ENCODE measurements around the gene NTHL1. TPM values are rescaled to one million over a fixed set of nuclear protein-coding genes. Genes with fewer than 3 reads are reported as not detected.

Gene NTHL1
- total RNA-seq, 2 donors from 2014 or later: 7.7 to 13.4 TPM

GRCh38 chr16:2090481-2090776 is 42.8 kb upstream of the NTHL1 start:
- peaks cover 71% of the 10 kb centered on the region for H3K36me3 ChIP-seq
- no peak overlapping the region for H3K4me3 ChIP-seq
- no peak for TF ChIP-seq CTCF (IDR thresholded peaks at IDR 0.05)
- ATAC-seq (ENCODE audit: insufficient number of reproducible peaks, low FRiP score, low read depth) (no peak), DNase-seq (ENCODE audit: low spot score) (no peak)
- no peaks in the 10 kb centered on the region for H3K27me3 ChIP-seq (replicated peaks; ENCODE audit: insufficient read depth)
- H3K9me3 ChIP-seq: no peaks in the 10 kb centered on the region
- no peak overlapping the region for H3K27ac ChIP-seq
- no peaks in the 10 kb centered on the region for H3K4me1 ChIP-seq (ENCODE audit: control insufficient read depth in 1 of 2, low read depth in 2 of 2)

GRCh38 chr16:2089706-2090480 is 42.3 kb upstream of the NTHL1 start:
- Histone ChIP-seq H3K9me3 (no peaks in the 10 kb centered on the region), H3K4me1 (ENCODE audit: control insufficient read depth in 1 of 2, low read depth in 2 of 2) (no peaks in the 10 kb centered on the region), H3K36me3 (peaks cover 65% of the 10 kb centered on the region), H3K27ac (no peak overlapping the region), H3K4me3 (no peak overlapping the region), H3K27me3 (replicated peaks; ENCODE audit: insufficient read depth) (no peaks in the 10 kb centered on the region)
- no peak for DNase-seq (ENCODE audit: low spot score)
- ATAC-seq (ENCODE audit: insufficient number of reproducible peaks, low FRiP score, low read depth): no peak
- no peak for TF ChIP-seq CTCF (IDR thresholded peaks at IDR 0.05)

GRCh38 chr16:2088759-2089358 is 41.2 kb upstream of the NTHL1 start:
- DNase-seq (ENCODE audit: low spot score) (no peak), ATAC-seq (ENCODE audit: insufficient number of reproducible peaks, low FRiP score, low read depth) (no peak)
- Histone ChIP-seq H3K27ac (no peak overlapping the region), H3K36me3 (peaks cover 55% of the 10 kb centered on the region), H3K27me3 (replicated peaks; ENCODE audit: insufficient read depth) (no peaks in the 10 kb centered on the region), H3K4me3 (no peak overlapping the region), H3K9me3 (no peaks in the 10 kb centered on the region), H3K4me1 (ENCODE audit: control insufficient read depth in 1 of 2, low read depth in 2 of 2) (no peaks in the 10 kb centered on the region)
- TF ChIP-seq CTCF (IDR thresholded peaks at IDR 0.05): no peak

GRCh38 chr16:2087748-2088631 is 40.4 kb upstream of the NTHL1 start:
- no peak for TF ChIP-seq CTCF (IDR thresholded peaks at IDR 0.05)
- Histone ChIP-seq H3K4me3 (no peak overlapping the region), H3K27me3 (replicated peaks; ENCODE audit: insufficient read depth) (no peaks in the 10 kb centered on the region), H3K9me3 (no peaks in the 10 kb centered on the region), H3K36me3 (peaks cover 46% of the 10 kb centered on the region), H3K4me1 (ENCODE audit: control insufficient read depth in 1 of 2, low read depth in 2 of 2) (no peaks in the 10 kb centered on the region), H3K27ac (no peak overlapping the region)
- DNase-seq (ENCODE audit: low spot score): no peak
- ATAC-seq (ENCODE audit: insufficient number of reproducible peaks, low FRiP score, low read depth): no peak

All from thoracic aorta (tissue), 2 donors.